Smooth muscle cell (in vitro differentiated cells): Measurements from ENCODE around the gene STON1. TPM values are rescaled to one million over a fixed set of nuclear protein-coding genes. Genes with fewer than 3 reads are reported as not detected.

Source experiments
- DNase-seq: peaks from one replicate; lab custom pipeline; 2025; ENCODE audit not compliant: unreplicated experiment; lab: John Stamatoyannopoulos, UW
- H2AFZ ChIP-seq: fragments of 200-600 bp; sonication (generic); 2 replicates; pipeline ENCODE4 v1.6.0; 2016; ENCODE audit warnings: antibody characterized with exemption, low read depth, mild to moderate bottlenecking
- H3F3A ChIP-seq: fragments of 200-600 bp; sonication (generic); 2 replicates; pipeline ENCODE4 v1.6.0; 2017; ENCODE audit warnings: antibody characterized with exemption, low read depth
- H3K27ac ChIP-seq: fragments of 200-600 bp; sonication (generic); 2 replicates; pipeline ENCODE4 v1.5.1; 2016; ENCODE audit warnings: low read depth, mild to moderate bottlenecking
- H3K27me3 ChIP-seq: fragments of 200-600 bp; sonication (generic); 2 replicates; pipeline ENCODE4 v1.6.1; 2016; ENCODE audit warnings: low read depth, mild to moderate bottlenecking
- H3K36me3 ChIP-seq: fragments of 200-600 bp; sonication (generic); 2 replicates; pipeline ENCODE4 v1.5.1; 2016; ENCODE audit warnings: low read depth
- H3K4me1 ChIP-seq: fragments of 200-600 bp; sonication (generic); 2 replicates; pipeline ENCODE4 v1.5.1; 2016; ENCODE audit warnings: low read depth
- H3K4me2 ChIP-seq: fragments of 200-600 bp; sonication (generic); 2 replicates; pipeline ENCODE4 v1.6.0; 2016; ENCODE audit warnings: mild to moderate bottlenecking
- H3K4me3 ChIP-seq: fragments of 200-600 bp; sonication (generic); 2 replicates; pipeline ENCODE4 v1.5.1; 2016; ENCODE audit warnings: mild to moderate bottlenecking
- H3K79me2 ChIP-seq: fragments of 200-600 bp; sonication (generic); 2 replicates; pipeline ENCODE4 v1.6.0; 2016; ENCODE audit warnings: low read depth, mild to moderate bottlenecking
- H3K9ac ChIP-seq: fragments of 200-600 bp; sonication (generic); 2 replicates; pipeline ENCODE4 v1.6.0; 2016; ENCODE audit warnings: low read depth
- H3K9me3 ChIP-seq: fragments of 200-600 bp; sonication (generic); replicated peaks from 2 replicates; pipeline ENCODE4 v1.5.1; 2016; ENCODE audit warnings: low read depth
- H4K20me1 ChIP-seq: fragments of 200-600 bp; sonication (generic); 2 replicates; pipeline ENCODE4 v1.6.0; 2016; ENCODE audit warnings: low read depth
- CTCF ChIP-seq: fragments of 200-600 bp; sonication (generic); IDR thresholded peaks from 2 replicates; pipeline ENCODE4 v1.5.1; 2017; ENCODE audit warnings: borderline replicate concordance, mild to moderate bottlenecking, antibody characterized with exemption; ENCODE audit not compliant: insufficient read depth, poor library complexity, severe bottlenecking
- WGBS: methylation state at CpG from one replicate; pipeline ENCODE4 v1.1.7; 2016; ENCODE audit warnings: low lambda C conversion rate; 5-methylcytosine and 5-hydroxymethylcytosine counted together
- polyA plus RNA-seq: library from polyadenylated mRNA; unstranded; fragments of >200 nt; fragmentation: Nextera tagmentation; extraction: Ambion mirVana; gene quantifications from 2 replicates; pipeline ENCODE4 v1.2.1, GENCODE V29; 2016
- total RNA-seq: library from RNA; depleted of rRNA; stranded (reverse); fragments of >200 nt; gene quantifications from 2 replicates; pipeline ENCODE4 v1.2.3, GENCODE V29; 2014

STON1 gene
- total and polyA plus RNA-seq, 2 experiments from 2014 or later, result 15.3 to 56.6 TPM

- no peaks in the 10 kb centered on the region for H3F3A ChIP-seq
- peaks cover 99% of the 10 kb centered on the region for H3K79me2 ChIP-seq
- TF ChIP-seq CTCF, result no peak
- H3K4me1 ChIP-seq, result no peaks in the 10 kb centered on the region
- peaks cover 5% of the 10 kb centered on the region for H3K36me3 ChIP-seq
- DNase-seq, result no peak
- H3K4me3 ChIP-seq, result no peak overlapping the region
- no peaks in the 10 kb centered on the region for H3K27me3 ChIP-seq
- H3K27ac ChIP-seq, result no peak overlapping the region
- H3K4me2 ChIP-seq, result no peak overlapping the region
- H3K9me3 ChIP-seq, result no peaks in the 10 kb centered on the region
- peaks cover 92% of the 10 kb centered on the region for H4K20me1 ChIP-seq
- H3K9ac ChIP-seq, result no peak overlapping the region
- no peak overlapping the region for H2AFZ ChIP-seq
- WGBS, result 81% methylated on average over 7 of the region's 7 CpGs
Measured at GRCh38 chr2:48540237-48540935, 10.4 kb downstream of the STON1 start.

GRCh38 chr2:48541666-48542389 is 11.9 kb downstream of the STON1 start:
- H4K20me1 ChIP-seq, result peaks cover 93% of the 10 kb centered on the region
- peaks cover 5% of the 10 kb centered on the region for H3K36me3 ChIP-seq
- H3K79me2 ChIP-seq, result peaks cover 99% of the 10 kb centered on the region
- H2AFZ ChIP-seq, result no peak overlapping the region
- no peaks in the 10 kb centered on the region for H3K4me1 ChIP-seq
- no peak overlapping the region for H3K4me2 ChIP-seq
- H3K27ac ChIP-seq, result no peak overlapping the region
- no peaks in the 10 kb centered on the region for H3K9me3 ChIP-seq
- WGBS, result 83% methylated on average over 7 of the region's 7 CpGs
- H3F3A ChIP-seq, result no peaks in the 10 kb centered on the region
- TF ChIP-seq CTCF, result no peak
- H3K9ac ChIP-seq, result no peak overlapping the region
- no peaks in the 10 kb centered on the region for H3K27me3 ChIP-seq
- no peak for DNase-seq
- no peak overlapping the region for H3K4me3 ChIP-seq

- Histone ChIP-seq H3K27ac (no peak overlapping the region), H3K4me1 (peaks cover 9% of the 10 kb centered on the region), H4K20me1 (peaks cover 98% of the 10 kb centered on the region), H3K4me2 (no peak overlapping the region), H3K9ac (no peak overlapping the region), H3K4me3 (no peak overlapping the region), H2AFZ (no peak overlapping the region), H3F3A (no peaks in the 10 kb centered on the region), H3K36me3 (no peaks in the 10 kb centered on the region), H3K27me3 (no peaks in the 10 kb centered on the region), H3K9me3 (no peaks in the 10 kb centered on the region), H3K79me2 (peaks cover 96% of the 10 kb centered on the region)
- WGBS, result 81% methylated on average over 1 of the region's 1 CpG
- TF ChIP-seq CTCF, result no peak
- DNase-seq, result no peak
Measured at GRCh38 chr2:48543895-48544294, 13.9 kb downstream of the STON1 start.
